ENCODE results near the gene NDUFB6.

DNA sequence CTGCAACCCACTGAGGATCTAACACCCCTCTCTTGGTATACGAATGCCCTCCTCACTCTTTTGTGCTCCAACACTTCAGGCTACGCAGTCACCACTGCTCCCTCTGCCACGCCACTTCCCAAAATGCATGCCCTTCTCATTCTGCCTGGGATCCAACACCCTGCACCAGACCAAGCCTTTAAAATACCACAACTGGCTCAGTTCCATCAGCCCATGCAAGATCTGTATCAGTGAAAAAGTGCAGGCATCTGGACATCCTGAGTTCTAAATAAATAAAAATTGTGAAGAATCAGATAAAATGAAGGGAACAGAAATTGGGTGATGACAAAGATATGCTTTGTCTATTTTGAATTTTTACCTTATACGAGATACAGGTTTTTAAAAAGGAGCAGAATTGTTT lies 2.7 kb downstream of the NDUFB6 start:
- TF ChIP-seq, protein P1, sequence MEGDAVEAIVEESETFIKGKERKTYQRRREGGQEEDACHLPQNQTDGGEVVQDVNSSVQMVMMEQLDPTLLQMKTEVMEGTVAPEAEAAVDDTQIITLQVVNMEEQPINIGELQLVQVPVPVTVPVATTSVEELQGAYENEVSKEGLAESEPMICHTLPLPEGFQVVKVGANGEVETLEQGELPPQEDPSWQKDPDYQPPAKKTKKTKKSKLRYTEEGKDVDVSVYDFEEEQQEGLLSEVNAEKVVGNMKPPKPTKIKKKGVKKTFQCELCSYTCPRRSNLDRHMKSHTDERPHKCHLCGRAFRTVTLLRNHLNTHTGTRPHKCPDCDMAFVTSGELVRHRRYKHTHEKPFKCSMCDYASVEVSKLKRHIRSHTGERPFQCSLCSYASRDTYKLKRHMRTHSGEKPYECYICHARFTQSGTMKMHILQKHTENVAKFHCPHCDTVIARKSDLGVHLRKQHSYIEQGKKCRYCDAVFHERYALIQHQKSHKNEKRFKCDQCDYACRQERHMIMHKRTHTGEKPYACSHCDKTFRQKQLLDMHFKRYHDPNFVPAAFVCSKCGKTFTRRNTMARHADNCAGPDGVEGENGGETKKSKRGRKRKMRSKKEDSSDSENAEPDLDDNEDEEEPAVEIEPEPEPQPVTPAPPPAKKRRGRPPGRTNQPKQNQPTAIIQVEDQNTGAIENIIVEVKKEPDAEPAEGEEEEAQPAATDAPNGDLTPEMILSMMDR (IDR thresholded peaks at IDR 0.05; ENCODE audit: poor library complexity) = no peak
- TF ChIP-seq EZH2 (IDR thresholded peaks at IDR 0.05; ENCODE audit: borderline replicate concordance) = no peak
- TF ChIP-seq EZH2phosphoT487 (IDR thresholded peaks at IDR 0.05; ENCODE audit: low read depth, severe bottlenecking, unreplicated experiment) = no peak

Data from hepatocyte (in vitro differentiated cells).